Upper lobe of right lung (tissue), 1 donor: ENCODE results near the gene KDM6A. TPM values are rescaled to one million over a fixed set of nuclear protein-coding genes. Genes with fewer than 3 reads are reported as not detected.
"Not testable (repeated sequence)": the region's sequence is repeated elsewhere in the genome, so short reads cannot be mapped to it uniquely, and the experiment has no call there.

ENCODE experiments used
- ATAC-seq: fragments of 200-7000 bp; cut with Tn5 transposase; one replicate; pipeline ENCODE4 v1.9.1; 2020; ENCODE audit warnings: mild to moderate bottlenecking, moderate library complexity
- DNase-seq: peaks from one replicate; pipeline ENCODE4 v3.0.0-alpha.2; 2020
- H3K27ac ChIP-seq: fragments of 200-600 bp; one replicate; pipeline ENCODE4 v1.8.0; 2022
- H3K27me3 ChIP-seq: fragments of 200-600 bp; one replicate; pipeline ENCODE4 v1.8.0; 2022; ENCODE audit warnings: mild to moderate bottlenecking
- H3K36me3 ChIP-seq: fragments of 200-600 bp; one replicate; pipeline ENCODE4 v1.8.0; 2022
- H3K4me1 ChIP-seq: fragments of 200-600 bp; one replicate; pipeline ENCODE4 v1.8.0; 2022
- H3K4me3 ChIP-seq: fragments of 200-600 bp; one replicate; pipeline ENCODE4 v1.8.0; 2022; ENCODE audit warnings: mild to moderate bottlenecking
- H3K9me3 ChIP-seq: fragments of 200-600 bp; one replicate; pipeline ENCODE4 v1.8.0; 2022
- CTCF ChIP-seq: fragments of 200-600 bp; IDR thresholded peaks from one replicate; pipeline ENCODE4 v1.8.0; 2022; ENCODE audit warnings: antibody characterized with exemption
- intact Hi-C: fragments of 100-400 bp; cut with DNase I; formaldehyde crosslinking; loops from one replicate; pipeline ENCODE4 v1.11.0; 2022
- total RNA-seq: library from RNA; stranded (reverse); fragmentation: NEBNext Ultra II Directional; extraction: Animal tissue kit (Norgen Biotek cat#: 25700); gene quantifications from one replicate; pipeline ENCODE4 v1.2.1, GENCODE V29; 2021
- donor health status: DM: no; HTN: yes; CAD: no; lungs with severe emphysema.

KDM6A gene
- total RNA-seq, 1 donor from 2014 or later = 24.7 TPM

GRCh38 chrX:45128896-45129454 is 256.0 kb downstream of the KDM6A start:
- intact Hi-C loops = no loop called here
- Histone ChIP-seq H3K4me1 (no peaks in the 10 kb centered on the region), H3K27me3 (no peaks in the 10 kb centered on the region), H3K36me3 (no peaks in the 10 kb centered on the region), H3K4me3 (no peak overlapping the region), H3K9me3 (no peaks in the 10 kb centered on the region), H3K27ac (no peak overlapping the region)
- DNase-seq (no peak), ATAC-seq (no peak)
- no peak for TF ChIP-seq CTCF

GRCh38 chrX:45133465-45133864 is 260.5 kb downstream of the KDM6A start:
- H3K27me3 ChIP-seq = no peaks in the 10 kb centered on the region
- intact Hi-C loops = no loop called here

GRCh38 chrX:45134315-45134731 is 261.3 kb downstream of the KDM6A start:
- Histone ChIP-seq H3K4me1 (no peaks in the 10 kb centered on the region), H3K27ac (no peak overlapping the region), H3K36me3 (no peaks in the 10 kb centered on the region), H3K9me3 (no peaks in the 10 kb centered on the region), H3K27me3 (no peaks in the 10 kb centered on the region), H3K4me3 (no peak overlapping the region)
- DNase-seq (no peak), ATAC-seq (no peak)
- no peak for TF ChIP-seq CTCF
- intact Hi-C loops = no loop called here

More at GRCh38 chrX:45133465-45133864, 260.5 kb downstream of the KDM6A start:
- no peak overlapping the region for H3K4me3 ChIP-seq
- no peak for TF ChIP-seq CTCF
- H3K36me3 ChIP-seq = no peaks in the 10 kb centered on the region
- H3K4me1 ChIP-seq = no peaks in the 10 kb centered on the region
- no peaks in the 10 kb centered on the region for H3K9me3 ChIP-seq
- ATAC-seq (no peak), DNase-seq (no peak)
- no peak overlapping the region for H3K27ac ChIP-seq

GRCh38 chrX:45134775-45135174 is 261.8 kb downstream of the KDM6A start:
- Histone ChIP-seq H3K9me3 (no peaks in the 10 kb centered on the region), H3K27ac (no peak overlapping the region), H3K4me1 (no peaks in the 10 kb centered on the region), H3K4me3 (no peak overlapping the region), H3K27me3 (no peaks in the 10 kb centered on the region), H3K36me3 (no peaks in the 10 kb centered on the region)
- no peak for DNase-seq
- no peak for TF ChIP-seq CTCF
- no peak for ATAC-seq
- intact Hi-C loops = no loop called here

GRCh38 chrX:45135391-45136075 is 262.5 kb downstream of the KDM6A start:
- ATAC-seq, H3K9me3 ChIP-seq, H3K36me3 ChIP-seq, H3K4me1 ChIP-seq, intact Hi-C loops, H3K27me3 ChIP-seq, DNase-seq, H3K27ac ChIP-seq, H3K4me3 ChIP-seq: not testable (repeated sequence)

- Histone ChIP-seq H3K36me3 (no peaks in the 10 kb centered on the region), H3K27me3 (no peaks in the 10 kb centered on the region), H3K9me3 (no peaks in the 10 kb centered on the region), H3K4me1 (no peaks in the 10 kb centered on the region), H3K27ac (no peak overlapping the region), H3K4me3 (no peak overlapping the region)
- intact Hi-C loops = no loop called here
- ATAC-seq (no peak), DNase-seq (no peak)
- TF ChIP-seq CTCF = no peak
Observed at GRCh38 chrX:45137531-45137930, 264.5 kb downstream of the KDM6A start.
